NCI-H1092 treated with DMSO at 0.1 percent for 48 hours (cell line): ENCODE measurements around the gene HVCN1.

ENCODE experiments used
- DNase-seq: peaks from one replicate; lab custom pipeline; 2025; lab: John Stamatoyannopoulos, UW

HVCN1 gene

GRCh38 chr12:110616471-110617115 lies 72.3 kb downstream of the HVCN1 start:
- no peak for DNase-seq

GRCh38 chr12:110615171-110615570 lies 73.7 kb downstream of the HVCN1 start:
- no peak for DNase-seq

GRCh38 chr12:110613771-110614684 lies 74.9 kb downstream of the HVCN1 start, which contains the start of gene TCTN1:
TCTN1 (plus strand) TSS chr12:110614129; CDS start chr12:110614183, 54 bp downstream.
- peak; percentile 91 for DNase-seq

- no peak for DNase-seq
These were observed 75.7 kb downstream of the HVCN1 start for GRCh38 chr12:110613071-110613770.

GRCh38 chr12:110606253-110606611 lies 82.7 kb downstream of the HVCN1 start:
- no peak for DNase-seq

- peak; percentile 30 for DNase-seq
These were observed 86.7 kb downstream of the HVCN1 start for GRCh38 chr12:110602085-110602814.

- no peak for DNase-seq
These were observed 88.7 kb downstream of the HVCN1 start for GRCh38 chr12:110600254-110600653.

GRCh38 chr12:110599334-110599733 lies 89.6 kb downstream of the HVCN1 start:
- DNase-seq, result no peak
